SK-N-SH (cell line): ENCODE results near the gene CHCHD6.

ENCODE experiments used
- CTCF ChIP-seq: fragments of 200-600 bp; sonication (generic); IDR thresholded peaks from 2 replicates; pipeline ENCODE4 v1.6.1; 2017; ENCODE audit warnings: antibody characterized with exemption, mild to moderate bottlenecking, moderate library complexity
- EP300 ChIP-seq, 2 experiments: IDR thresholded peaks; 2 replicates each; pipeline versions ENCODE4 v1.4.0 to v1.6.1; 2012; ENCODE audit warnings: borderline replicate concordance in 1 of 2, low read depth in 1 of 2, low read length in 1 of 2
- EZH2phosphoT487 ChIP-seq: fragments of 200-600 bp; sonication (generic); IDR thresholded peaks from 2 replicates; pipeline ENCODE4 v1.6.1; 2017; ENCODE audit warnings: low read depth, mixed run types, mild to moderate bottlenecking, antibody characterized with exemption, moderate library complexity, borderline replicate concordance
- FOXM1 ChIP-seq: IDR thresholded peaks from 2 replicates; pipeline ENCODE4 v1.4.0; 2012; ENCODE audit warnings: low read depth, mild to moderate bottlenecking
- IRF3 ChIP-seq: fragments of 150-350 bp; IDR thresholded peaks from 2 replicates; pipeline ENCODE4 v1.6.1; 2016; ENCODE audit warnings: mild to moderate bottlenecking, low read depth, low read length
- RAD21 ChIP-seq: IDR thresholded peaks from 2 replicates; pipeline ENCODE4 v1.6.1; 2012; ENCODE audit warnings: mild to moderate bottlenecking, low read length
- RXRA ChIP-seq: IDR thresholded peaks from 2 replicates; pipeline ENCODE4 v1.4.0; 2012; ENCODE audit warnings: low read depth, mild to moderate bottlenecking, borderline replicate concordance
- SIN3A ChIP-seq: IDR thresholded peaks from 2 replicates; pipeline ENCODE4 v1.6.1; 2012; ENCODE audit warnings: low read depth, mild to moderate bottlenecking, low read length, moderate library complexity, borderline replicate concordance
- SMC3 ChIP-seq: IDR thresholded peaks from 2 replicates; pipeline ENCODE4 v1.6.1; 2012; ENCODE audit warnings: low read depth, low read length, improper control_type of control experiment
- TF ChIP-seq, protein P1 (sequence below): IDR thresholded peaks from 2 replicates; pipeline ENCODE4; 2012

- no peak for TF ChIP-seq SIN3A
- TF ChIP-seq, protein P1, sequence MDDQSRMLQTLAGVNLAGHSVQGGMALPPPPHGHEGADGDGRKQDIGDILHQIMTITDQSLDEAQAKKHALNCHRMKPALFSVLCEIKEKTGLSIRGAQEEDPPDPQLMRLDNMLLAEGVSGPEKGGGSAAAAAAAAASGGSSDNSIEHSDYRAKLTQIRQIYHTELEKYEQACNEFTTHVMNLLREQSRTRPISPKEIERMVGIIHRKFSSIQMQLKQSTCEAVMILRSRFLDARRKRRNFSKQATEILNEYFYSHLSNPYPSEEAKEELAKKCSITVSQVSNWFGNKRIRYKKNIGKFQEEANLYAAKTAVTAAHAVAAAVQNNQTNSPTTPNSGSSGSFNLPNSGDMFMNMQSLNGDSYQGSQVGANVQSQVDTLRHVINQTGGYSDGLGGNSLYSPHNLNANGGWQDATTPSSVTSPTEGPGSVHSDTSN: no peak
- no peak for TF ChIP-seq CTCF
- TF ChIP-seq FOXM1: no peak
- TF ChIP-seq RXRA: no peak
- no peak for TF ChIP-seq RAD21
- no peak for TF ChIP-seq EZH2phosphoT487
- TF ChIP-seq IRF3: no peak
- TF ChIP-seq SMC3: no peak
- TF ChIP-seq EP300 (IDR thresholded peaks at IDR 0.05; ENCODE audit: borderline replicate concordance in 1 of 2, low read depth in 1 of 2, low read length in 1 of 2): no peak
Observed at GRCh38 chr3:126896968-126897367, 192.9 kb downstream of the CHCHD6 start.
